ENCODE data around the gene NAB2. TPM values are rescaled to one million over a fixed set of nuclear protein-coding genes. Genes with fewer than 3 reads are reported as not detected.

NAB2 gene
- total and polyA plus RNA-seq, 2 donors (not counting 3 experiments of a cell fraction or from before 2014, with no cell fraction given), result 14.6 to 15.9 TPM

DNA sequence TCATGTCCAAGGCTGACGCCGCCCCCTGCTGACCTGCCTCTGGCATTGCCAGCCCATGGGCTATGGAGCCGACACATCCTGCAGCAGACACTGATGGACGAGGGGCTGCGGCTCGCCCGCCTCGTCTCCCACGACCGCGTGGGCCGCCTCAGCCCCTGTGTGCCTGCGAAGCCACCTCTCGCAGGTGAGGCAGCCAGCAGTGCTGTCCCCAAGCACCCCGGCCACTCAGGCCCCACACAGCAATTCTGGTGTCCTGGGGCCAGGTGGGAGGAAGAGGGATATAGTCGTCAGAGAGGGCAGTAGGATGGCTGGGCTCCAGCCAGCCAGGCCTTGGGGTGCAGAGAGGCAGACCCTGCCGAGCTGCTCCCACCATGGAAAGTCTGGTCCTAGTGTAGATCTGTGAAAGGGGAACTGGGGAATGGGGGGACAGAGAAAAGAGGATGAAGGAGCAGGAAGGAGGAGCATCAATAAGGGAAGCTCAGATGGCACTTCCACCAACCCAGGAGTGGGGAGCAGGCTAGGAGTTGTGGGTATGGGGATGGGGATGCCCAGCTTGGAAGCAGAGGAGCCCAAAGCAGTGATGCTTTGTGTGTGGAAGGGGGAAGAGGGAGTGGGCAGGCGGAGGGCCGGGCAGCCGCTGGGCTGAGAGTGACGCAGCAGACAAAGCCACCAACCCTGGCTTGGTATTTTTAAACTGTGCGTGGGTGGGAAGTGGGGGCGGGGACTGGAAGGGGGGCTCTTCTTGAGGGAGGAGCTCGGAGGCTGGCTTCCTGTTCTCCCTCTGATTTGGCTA lies 4.7 kb downstream of the NAB2 start:
- H3K9me3 ChIP-seq (replicated peaks; ENCODE audit: control insufficient read depth, insufficient read depth, low read length), result no peaks in the 10 kb centered on the region
- no peak overlapping the region for H2AFZ ChIP-seq (ENCODE audit: low read depth, low read length)
- H3K36me3 ChIP-seq (ENCODE audit: control insufficient read depth in 2 of 2, extremely low read depth in 1 of 2, insufficient read depth in 2 of 2, low read length in 2 of 2), result peaks cover 4 to 46% of the 10 kb centered on the region in 2 experiments
- H3K9me1 ChIP-seq (replicated peaks; ENCODE audit: control insufficient read depth, extremely low read depth, insufficient read depth, low read length), result no peaks in the 10 kb centered on the region
- no peak overlapping the region for H3K4me2 ChIP-seq (ENCODE audit: insufficient read depth, low read length)
- TF ChIP-seq JUN (IDR thresholded peaks at IDR 0.05; ENCODE audit: borderline replicate concordance, insufficient read depth, insufficient read length, low read depth) (no peak), MYC (IDR thresholded peaks at IDR 0.05; ENCODE audit: low read depth, low read length) (no peak)
- TF ChIP-seq, protein P1, sequence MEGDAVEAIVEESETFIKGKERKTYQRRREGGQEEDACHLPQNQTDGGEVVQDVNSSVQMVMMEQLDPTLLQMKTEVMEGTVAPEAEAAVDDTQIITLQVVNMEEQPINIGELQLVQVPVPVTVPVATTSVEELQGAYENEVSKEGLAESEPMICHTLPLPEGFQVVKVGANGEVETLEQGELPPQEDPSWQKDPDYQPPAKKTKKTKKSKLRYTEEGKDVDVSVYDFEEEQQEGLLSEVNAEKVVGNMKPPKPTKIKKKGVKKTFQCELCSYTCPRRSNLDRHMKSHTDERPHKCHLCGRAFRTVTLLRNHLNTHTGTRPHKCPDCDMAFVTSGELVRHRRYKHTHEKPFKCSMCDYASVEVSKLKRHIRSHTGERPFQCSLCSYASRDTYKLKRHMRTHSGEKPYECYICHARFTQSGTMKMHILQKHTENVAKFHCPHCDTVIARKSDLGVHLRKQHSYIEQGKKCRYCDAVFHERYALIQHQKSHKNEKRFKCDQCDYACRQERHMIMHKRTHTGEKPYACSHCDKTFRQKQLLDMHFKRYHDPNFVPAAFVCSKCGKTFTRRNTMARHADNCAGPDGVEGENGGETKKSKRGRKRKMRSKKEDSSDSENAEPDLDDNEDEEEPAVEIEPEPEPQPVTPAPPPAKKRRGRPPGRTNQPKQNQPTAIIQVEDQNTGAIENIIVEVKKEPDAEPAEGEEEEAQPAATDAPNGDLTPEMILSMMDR (IDR thresholded peaks at IDR 0.05; ENCODE audit: extremely low read depth in 1 of 2, insufficient read depth in 1 of 2, low read depth in 1 of 2, low read length in 2 of 2), result peak; percentile 50 to 83
- H3K79me2 ChIP-seq (ENCODE audit: control insufficient read depth, insufficient read depth, low read length), result peaks cover 16% of the 10 kb centered on the region
- no peak overlapping the region for H3K4me3 ChIP-seq (replicated peaks in 1 of 3; ENCODE audit: insufficient read depth in 1 of 3, low read depth in 1 of 3, low read length in 3 of 3)
- intact Hi-C loops (cut with micrococcal nuclease), result loop anchor here (1.0 kb wide), 2 partner anchors 19 to 24 kb away; no protein-coding TSS in a partner anchor
- ChIA-PET CTCF (interaction anchor here (0.6 to 14.4 kb wide), 4 partner anchors 15 to 336 kb away, joined by 3 to 158 read pairs (median 66); partner anchors contain the start of genes NEMP1 and STAT6), POLR2A (interaction anchor here (1.0 to 2.0 kb wide), 2 partner anchors 15 to 18 kb away, joined by 3 to 5 read pairs; partner anchors contain the start of gene NEMP1)
- no peak overlapping the region for H3K9ac ChIP-seq (replicated peaks; ENCODE audit: extremely low read depth, insufficient read depth, low read length)
- FAIRE-seq (no peak), DNase-seq (ENCODE audit: low read depth, low spot score) (peak; percentile 38)
- no peaks in the 10 kb centered on the region for H3K27me3 ChIP-seq (ENCODE audit: control insufficient read depth in 2 of 2, insufficient read depth in 2 of 2, low read length in 2 of 2)
- no peaks in the 10 kb centered on the region for H4K20me1 ChIP-seq (replicated peaks; ENCODE audit: control insufficient read depth, extremely low read depth, insufficient read depth, low read length)
- peaks cover 9% of the 10 kb centered on the region for H3K4me1 ChIP-seq (ENCODE audit: control insufficient read depth, extremely low read depth, insufficient read depth, low read length)
- no TSS peak for BruUV-seq (replicated peaks)
- no peak overlapping the region for H3K27ac ChIP-seq (ENCODE audit: insufficient read depth, low read depth, low read length)
- dilution Hi-C loops (cut with MboI; ENCODE audit: extremely low pct_ligation_motif_present, low sequenced_read_pairs), result no loop called here

Measured in endothelial cell of umbilical vein (primary cell).